ENCODE data around the gene ZNF773. TPM values are rescaled to one million over a fixed set of nuclear protein-coding genes. Genes with fewer than 3 reads are reported as not detected.
A peak's percentile ranks its signal among the peaks of the same experiment; 100 is the strongest.
"Not testable (repeated sequence)": the region's sequence is repeated elsewhere in the genome, so short reads cannot be mapped to it uniquely, and the experiment has no call there.

The ZNF773 gene
- total and polyA plus RNA-seq, 11 donors, result 4.1 to 7.3 (median 4.9) TPM

DNA sequence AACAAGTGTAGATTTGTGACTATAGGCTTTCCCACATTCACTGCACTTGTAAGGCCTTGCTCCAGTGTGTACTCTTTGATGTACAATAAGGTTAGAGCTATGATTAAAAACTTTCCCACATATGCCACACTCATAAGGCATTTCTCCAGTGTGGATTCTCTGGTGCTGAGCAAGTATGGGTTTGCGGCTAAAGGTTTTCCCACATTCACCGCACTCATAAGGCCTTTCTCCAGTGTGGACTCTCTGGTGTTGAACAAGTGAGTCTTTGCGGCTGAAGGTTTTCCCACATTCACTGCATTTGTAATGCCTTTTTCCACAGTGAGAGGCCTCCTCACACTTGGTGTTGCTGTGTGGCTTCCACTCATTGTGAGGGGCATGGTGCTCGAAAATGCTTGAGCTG lies 26.1 kb upstream of the ZNF773 start:
- WGBS, 4 donors, result 97 to 100% (median 98%) methylated on average over 4 of the region's 4 CpGs
- Histone ChIP-seq H3K4me3 (no peak overlapping the region), H3K27ac (no peak overlapping the region), H3K9me3 (peaks cover 4 to 93% (median 70%) of the 10 kb centered on the region in 12 donors), H3K4me1 (peaks cover 0 to 15% (median 5%) of the 10 kb centered on the region in 12 donors), H3K27me3 (no peaks in the 10 kb centered on the region), H3K36me3 (peaks cover 7 to 75% (median 29%) of the 10 kb centered on the region in 9 donors)
- TF ChIP-seq, protein P1, sequence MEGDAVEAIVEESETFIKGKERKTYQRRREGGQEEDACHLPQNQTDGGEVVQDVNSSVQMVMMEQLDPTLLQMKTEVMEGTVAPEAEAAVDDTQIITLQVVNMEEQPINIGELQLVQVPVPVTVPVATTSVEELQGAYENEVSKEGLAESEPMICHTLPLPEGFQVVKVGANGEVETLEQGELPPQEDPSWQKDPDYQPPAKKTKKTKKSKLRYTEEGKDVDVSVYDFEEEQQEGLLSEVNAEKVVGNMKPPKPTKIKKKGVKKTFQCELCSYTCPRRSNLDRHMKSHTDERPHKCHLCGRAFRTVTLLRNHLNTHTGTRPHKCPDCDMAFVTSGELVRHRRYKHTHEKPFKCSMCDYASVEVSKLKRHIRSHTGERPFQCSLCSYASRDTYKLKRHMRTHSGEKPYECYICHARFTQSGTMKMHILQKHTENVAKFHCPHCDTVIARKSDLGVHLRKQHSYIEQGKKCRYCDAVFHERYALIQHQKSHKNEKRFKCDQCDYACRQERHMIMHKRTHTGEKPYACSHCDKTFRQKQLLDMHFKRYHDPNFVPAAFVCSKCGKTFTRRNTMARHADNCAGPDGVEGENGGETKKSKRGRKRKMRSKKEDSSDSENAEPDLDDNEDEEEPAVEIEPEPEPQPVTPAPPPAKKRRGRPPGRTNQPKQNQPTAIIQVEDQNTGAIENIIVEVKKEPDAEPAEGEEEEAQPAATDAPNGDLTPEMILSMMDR (IDR thresholded peaks at IDR 0.05), result no peak
- no peak for TF ChIP-seq POLR2A (IDR thresholded peaks at IDR 0.05)
- ATAC-seq (no peak), DNase-seq (no peak)
- intact Hi-C loops (cut with DNase I), result no loop called here

DNA sequence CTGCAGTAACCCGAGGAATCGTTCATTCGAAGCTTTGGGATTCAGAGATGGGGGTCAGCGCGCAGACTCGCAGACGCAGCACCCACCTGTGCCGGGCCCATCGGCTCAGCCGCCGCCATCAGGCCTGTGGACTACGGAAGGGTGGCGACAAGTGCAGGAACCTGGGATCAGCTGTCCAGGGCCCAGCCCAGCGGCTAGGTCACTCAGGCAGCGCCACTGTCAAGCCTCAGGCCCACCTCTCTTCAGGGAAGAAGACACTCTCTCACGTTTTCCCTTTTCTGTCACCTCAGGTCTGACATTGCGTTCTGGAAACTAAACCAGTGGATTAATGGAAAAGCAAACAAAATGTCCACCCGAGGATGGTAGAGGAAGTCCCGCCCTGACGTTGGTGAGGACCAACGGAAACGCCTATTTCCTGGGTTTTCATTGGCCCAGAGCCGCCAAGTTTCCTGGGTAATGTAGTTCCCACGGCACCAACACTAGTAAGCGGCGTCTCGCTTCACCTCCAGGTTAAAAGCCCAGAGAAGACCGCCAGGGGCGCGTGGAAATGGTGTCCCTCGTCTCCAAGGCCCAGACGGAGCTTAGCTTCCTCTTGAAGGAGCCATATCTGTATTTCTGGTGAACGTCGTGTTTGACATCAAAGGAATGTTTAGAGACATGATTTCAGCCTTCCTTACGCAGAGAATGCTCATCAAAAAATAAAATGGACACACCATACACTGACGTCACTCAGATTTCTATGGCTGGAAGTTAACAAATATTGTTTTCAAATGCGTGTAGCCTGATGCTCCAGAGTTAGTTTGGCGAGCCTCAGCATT lies 22.3 kb upstream of the ZNF773 start, which contains the start of gene ZNF772:
TSS of gene ZNF772 (minus strand) at position 376 of the 818 bp plus-strand sequence. CDS start at position 119, 257 bp downstream.
- ATAC-seq, result peak; percentile 99 to 100 (median 100)
- no peak for TF ChIP-seq POLR2A (IDR thresholded peaks at IDR 0.05)
- TF ChIP-seq, protein P1 (IDR thresholded peaks at IDR 0.05), result peak; percentile 5 to 93 (median 68)
- peaks cover 0 to 63% (median 36%) of the 10 kb centered on the region in 12 donors for H3K9me3 ChIP-seq
- H3K4me3 ChIP-seq, result peak within 1 kb of the TSS; percentile 45 to 93 (median 70)
- peak; percentile 89 to 96 (median 96) for DNase-seq
- WGBS, 4 donors, result 5 to 9% (median 7%) methylated on average over 23 to 38 of the region's 38 CpGs
- peaks cover 0 to 15% (median 5%) of the 10 kb centered on the region in 12 donors for H3K4me1 ChIP-seq
- no peaks in the 10 kb centered on the region for H3K27me3 ChIP-seq
- peaks cover 7 to 41% (median 29%) of the 10 kb centered on the region in 9 donors for H3K36me3 ChIP-seq
- peak within 1 kb of the TSS; percentile 73 to 94 (median 85) for H3K27ac ChIP-seq
- intact Hi-C loops (cut with DNase I), result loop anchor here in 1 of 10 donors (2.0 kb wide), 1 partner anchor 43 kb away; the partner anchor contains the start of gene ZNF749

DNA sequence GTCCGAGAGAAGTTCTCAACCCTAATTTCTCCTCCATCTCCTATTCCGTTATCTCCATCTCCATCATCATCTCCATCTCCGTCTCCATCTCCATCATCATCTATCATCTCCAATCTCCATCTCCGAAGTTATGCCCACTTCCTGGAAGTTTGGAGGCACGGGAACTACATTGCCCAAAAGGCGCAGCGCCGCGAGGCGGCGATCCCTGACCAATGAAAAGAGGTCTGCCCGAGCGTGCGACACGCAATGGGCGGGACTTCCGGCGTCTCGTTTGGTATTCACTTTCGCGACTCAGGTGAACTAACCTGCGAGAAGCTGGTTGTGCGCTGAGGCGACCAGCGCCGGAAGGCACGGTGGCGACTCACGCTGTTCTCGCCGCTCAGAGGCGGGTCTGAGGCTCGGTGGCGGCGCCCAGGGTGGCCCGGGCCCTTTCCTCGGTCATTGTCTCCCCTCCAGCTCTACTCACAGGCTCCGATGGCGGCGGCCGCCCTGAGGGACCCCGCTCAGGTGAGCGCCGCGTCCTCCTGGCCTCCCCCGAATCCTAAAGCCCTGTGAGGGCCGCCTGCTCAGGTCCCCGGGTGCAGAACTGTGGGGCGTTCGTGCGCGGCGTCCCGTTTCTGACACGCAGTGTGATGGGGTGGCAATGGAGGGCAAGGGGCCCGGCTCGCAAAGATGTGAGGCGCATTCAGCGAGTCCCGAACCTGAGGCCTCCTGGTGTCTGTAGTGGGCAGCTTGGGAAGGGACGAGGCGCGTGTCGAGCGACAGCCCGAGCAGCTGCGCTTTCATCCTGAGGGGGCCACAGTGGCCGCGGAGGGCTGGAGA lies 12.1 kb upstream of the ZNF773 start, which contains the start of gene ZNF419:
TSS of gene ZNF419 (plus strand) at position 274 of the 822 bp plus-strand sequence. CDS start at position 475, 201 bp downstream.
- H3K9me3 ChIP-seq, result peaks cover 0 to 16% (median 0%) of the 10 kb centered on the region in 12 donors
- DNase-seq (peak; percentile 93 to 94 (median 93)), ATAC-seq (peak; percentile 90 to 99 (median 98))
- H3K27me3 ChIP-seq; H3K4me1 ChIP-seq; intact Hi-C loops (cut with DNase I): not testable (repeated sequence)
- peaks cover 0 to 24% (median 16%) of the 10 kb centered on the region in 9 donors for H3K36me3 ChIP-seq
- TF ChIP-seq POLR2A (IDR thresholded peaks at IDR 0.05), result peak in 1 of 2 donors; percentile 52
- TF ChIP-seq, protein P1 (IDR thresholded peaks at IDR 0.05), result peak in 4 of 12 donors; percentile 13 to 38 (median 24)
- H3K4me3 ChIP-seq, result peak within 1 kb of the TSS; percentile 71 to 100 (median 92)
- 1 to 2% (median 1%) methylated on average over 24 to 59 of the region's 69 CpGs for whole genome bisulfite sequencing, 4 donors
- peak within 1 kb of the TSS in 10 of 12 donors; percentile 54 to 86 (median 82) for H3K27ac ChIP-seq

DNA sequence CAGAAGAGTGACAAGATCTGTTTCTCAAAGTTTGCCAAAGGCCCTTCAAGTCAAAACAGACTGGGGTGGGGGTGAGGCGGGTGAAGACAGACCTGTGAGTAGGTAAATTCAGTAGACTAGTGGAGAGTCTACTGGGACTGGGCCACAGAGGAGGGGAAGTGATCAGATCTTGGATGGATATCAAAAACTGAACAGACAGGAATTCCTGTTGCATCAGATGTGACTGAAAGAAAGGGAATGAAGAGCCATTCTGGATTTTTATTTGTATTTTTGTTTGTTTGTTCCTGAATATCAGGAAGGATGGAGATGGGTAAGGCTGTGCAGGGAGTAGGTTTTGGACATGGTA lies 11.5 kb upstream of the ZNF773 start:
- H3K27ac ChIP-seq; H3K27me3 ChIP-seq; H3K4me1 ChIP-seq; DNase-seq; intact Hi-C loops (cut with DNase I): not testable (repeated sequence)
- Histone ChIP-seq H3K4me3 (peak overlapping the region in 7 of 12 donors; percentile 6 to 100 (median 26)), H3K9me3 (peaks cover 0 to 22% (median 0%) of the 10 kb centered on the region in 12 donors), H3K36me3 (peaks cover 0 to 30% (median 21%) of the 10 kb centered on the region in 9 donors)
- peak in 2 of 4 donors; percentile 21 to 29 for ATAC-seq
- 14 to 17% methylated on average over 1 of the region's 1 CpG; no CpG with 5 or more reads in 2 of the 4 donors for WGBS, 4 donors

DNA sequence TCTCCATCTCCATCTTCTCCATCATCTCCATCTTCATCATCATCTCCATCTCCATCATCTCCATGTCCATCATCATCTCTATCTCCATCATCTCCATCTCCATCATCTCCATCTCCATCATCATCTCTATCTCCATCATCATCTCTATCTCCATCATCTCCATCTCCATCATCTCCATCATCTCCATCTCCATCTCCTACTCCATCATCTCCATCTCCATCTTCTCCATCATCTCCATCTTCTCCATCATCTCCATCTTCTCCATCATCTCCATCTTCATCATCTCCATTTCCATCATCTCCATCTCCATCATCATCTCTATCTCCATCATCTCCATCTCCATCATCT lies 432 bp upstream of the ZNF773 start:
- H3K4me3 ChIP-seq; H3K27ac ChIP-seq; intact Hi-C loops (cut with DNase I); H3K27me3 ChIP-seq; DNase-seq; ATAC-seq: not testable (repeated sequence)
- H3K4me1 ChIP-seq, result peaks cover 0 to 11% (median 7%) of the 10 kb centered on the region in 12 donors
- peaks cover 0 to 63% (median 0%) of the 10 kb centered on the region in 12 donors for H3K9me3 ChIP-seq
- peaks cover 0 to 14% (median 7%) of the 10 kb centered on the region in 9 donors for H3K36me3 ChIP-seq

DNA sequence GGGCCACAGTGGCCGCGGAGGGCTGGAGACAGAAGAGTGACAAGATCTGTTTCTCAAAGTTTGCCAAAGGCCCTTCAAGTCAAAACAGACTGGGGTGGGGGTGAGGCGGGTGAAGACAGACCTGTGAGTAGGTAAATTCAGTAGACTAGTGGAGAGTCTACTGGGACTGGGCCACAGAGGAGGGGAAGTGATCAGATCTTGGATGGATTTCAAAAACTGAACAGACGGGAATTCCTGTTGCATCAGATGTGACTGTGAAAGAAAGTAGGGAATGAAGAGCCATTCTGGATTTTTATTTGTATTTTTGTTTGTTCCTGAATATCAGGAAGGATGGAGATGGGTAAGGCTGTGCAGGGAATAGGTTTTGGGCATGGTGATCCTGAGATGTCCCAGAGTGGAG lies 662 bp downstream of the ZNF773 start:
- Histone ChIP-seq H3K4me1 (peaks cover 0 to 11% (median 7%) of the 10 kb centered on the region in 12 donors), H3K4me3 (peak overlapping the region in 10 of 12 donors; percentile 21 to 100 (median 86)), H3K9me3 (peaks cover 0 to 53% (median 0%) of the 10 kb centered on the region in 12 donors), H3K36me3 (peaks cover 0 to 18% (median 11%) of the 10 kb centered on the region in 9 donors)
- H3K27me3 ChIP-seq; DNase-seq; H3K27ac ChIP-seq; intact Hi-C loops (cut with DNase I): not testable (repeated sequence)
- WGBS, 4 donors, result 0 to 8% (median 4%) methylated on average over 1 to 2 of the region's 4 CpGs
- ATAC-seq, result peak in 1 of 4 donors; percentile 24

Data from heart left ventricle (tissue), 16 donors.